Panc1 (cell line): ENCODE results near the gene COCH. TPM values are rescaled to one million over a fixed set of nuclear protein-coding genes. Genes with fewer than 3 reads are reported as not detected.
A peak's percentile ranks its signal among the peaks of the same experiment; 100 is the strongest.

Source experiments
- ATAC-seq: fragments of 200-7000 bp; cut with Tn5 transposase; 2 replicates; pipeline ENCODE4 v1.9.1; 2020; ENCODE audit warnings: mild to moderate bottlenecking, moderate library complexity
- BruUV-seq: library from RNA; stranded (reverse); fragments of 400-500 nt; replicated peaks from 2 replicates; lab custom pipeline; 2021; lab: Mats Ljungman, UMichigan
- CTCF ChIA-PET: fragments of 300-600 bp; sonication (Branson Sonifier 250); formaldehyde crosslinking; loops from one replicate; lab custom pipeline; 2022; ENCODE audit warnings: antibody characterized with exemption; lab: Charles Lee
- POLR2A ChIA-PET: fragments of 300-600 bp; sonication (Branson Sonifier 250); formaldehyde crosslinking; loops from one replicate; lab custom pipeline; 2022; ENCODE audit warnings: antibody characterized with exemption; lab: Charles Lee
- DNase-seq: peaks from one replicate; pipeline ENCODE4 v3.0.0-alpha.2; 2010; ENCODE audit warnings: low read depth, low spot score
- H3K27ac ChIP-seq: 2 replicates; pipeline ENCODE4 v1.5.1; 2011; ENCODE audit warnings: mild to moderate bottlenecking, low read length, inconsistent platforms
- H3K27me3 ChIP-seq: fragments of 200-500 bp; sonication (Bioruptor generic); 2 replicates; pipeline ENCODE4 v1.6.0; 2014; ENCODE audit warnings: low read length, inconsistent platforms; ENCODE audit not compliant: control insufficient read depth, insufficient read depth
- H3K36me3 ChIP-seq: fragments of 200-500 bp; sonication (Bioruptor generic); 2 replicates; pipeline ENCODE4 v1.5.1; 2014; ENCODE audit warnings: inconsistent platforms, mild to moderate bottlenecking, low read length, moderate library complexity; ENCODE audit not compliant: control insufficient read depth, insufficient read depth
- H3K4me1 ChIP-seq: 2 replicates; pipeline ENCODE4 v1.5.1; 2011; ENCODE audit warnings: inconsistent platforms, mild to moderate bottlenecking, low read length, moderate library complexity; ENCODE audit not compliant: control insufficient read depth, insufficient read depth
- H3K4me3 ChIP-seq, 2 experiments: 2 replicates each; pipeline ENCODE4 v1.5.1; 2011 to 2012; ENCODE audit warnings: low read depth in 2 of 2, low read length in 2 of 2, mild to moderate bottlenecking in 2 of 2, inconsistent platforms in 1 of 2, moderate library complexity in 1 of 2
- H3K9me3 ChIP-seq: fragments of 200-500 bp; sonication (Bioruptor generic); 2 replicates; pipeline ENCODE4 v1.5.1; 2014; ENCODE audit warnings: low read depth, mild to moderate bottlenecking, inconsistent platforms, low read length, moderate library complexity; ENCODE audit not compliant: control insufficient read depth, insufficient read depth
- POLR2AphosphoS5 ChIP-seq: IDR thresholded peaks from 2 replicates; pipeline ENCODE4 v1.6.1; 2012; ENCODE audit warnings: mild to moderate bottlenecking, low read depth, low read length, moderate library complexity
- SIN3A ChIP-seq: IDR thresholded peaks from 2 replicates; pipeline ENCODE4 v1.6.1; 2012; ENCODE audit warnings: low read depth, mild to moderate bottlenecking, low read length, moderate library complexity, borderline replicate concordance; ENCODE audit not compliant: insufficient read depth
- TCF7L2 ChIP-seq: IDR thresholded peaks from 2 replicates; pipeline ENCODE4 v1.6.1; 2011; ENCODE audit warnings: mild to moderate bottlenecking, low read depth, low read length, inconsistent platforms
- in situ Hi-C: cut with HindIII; loops from 2 replicates; pipeline ENCODE4 v1.10.0; 2016; ENCODE audit warnings: low sequenced_read_pairs, low pct_unique_long_range_greater_than_20kb
- intact Hi-C: fragments of 100-400 bp; cut with micrococcal nuclease; formaldehyde crosslinking; loops from one replicate; pipeline ENCODE4 v1.10.0; 2022; ENCODE audit not compliant: unreplicated experiment
- total RNA-seq: library from RNA; stranded (reverse); gene quantifications from one replicate; pipeline ENCODE4 v1.2.1, GENCODE V29; 2021; ENCODE audit not compliant: unreplicated experiment
- TF ChIP-seq, protein P1 (sequence below), 2 experiments: IDR thresholded peaks; 2 replicates each; pipeline ENCODE4 v1.6.1; 2011 to 2012; ENCODE audit warnings: low read depth in 2 of 2, control low read depth in 1 of 2, low read length in 1 of 2, mild to moderate bottlenecking in 1 of 2, moderate library complexity in 1 of 2; ENCODE audit not compliant: insufficient read depth in 1 of 2
- TF ChIP-seq, protein P2 (sequence below): fragments of 450-650 bp; IDR thresholded peaks from 2 replicates; pipeline ENCODE4 v1.5.1; 2017; ENCODE audit warnings: mild to moderate bottlenecking

Gene COCH
- total RNA-seq, 1 experiment from 2014 or later, result 1.3 TPM

DNA sequence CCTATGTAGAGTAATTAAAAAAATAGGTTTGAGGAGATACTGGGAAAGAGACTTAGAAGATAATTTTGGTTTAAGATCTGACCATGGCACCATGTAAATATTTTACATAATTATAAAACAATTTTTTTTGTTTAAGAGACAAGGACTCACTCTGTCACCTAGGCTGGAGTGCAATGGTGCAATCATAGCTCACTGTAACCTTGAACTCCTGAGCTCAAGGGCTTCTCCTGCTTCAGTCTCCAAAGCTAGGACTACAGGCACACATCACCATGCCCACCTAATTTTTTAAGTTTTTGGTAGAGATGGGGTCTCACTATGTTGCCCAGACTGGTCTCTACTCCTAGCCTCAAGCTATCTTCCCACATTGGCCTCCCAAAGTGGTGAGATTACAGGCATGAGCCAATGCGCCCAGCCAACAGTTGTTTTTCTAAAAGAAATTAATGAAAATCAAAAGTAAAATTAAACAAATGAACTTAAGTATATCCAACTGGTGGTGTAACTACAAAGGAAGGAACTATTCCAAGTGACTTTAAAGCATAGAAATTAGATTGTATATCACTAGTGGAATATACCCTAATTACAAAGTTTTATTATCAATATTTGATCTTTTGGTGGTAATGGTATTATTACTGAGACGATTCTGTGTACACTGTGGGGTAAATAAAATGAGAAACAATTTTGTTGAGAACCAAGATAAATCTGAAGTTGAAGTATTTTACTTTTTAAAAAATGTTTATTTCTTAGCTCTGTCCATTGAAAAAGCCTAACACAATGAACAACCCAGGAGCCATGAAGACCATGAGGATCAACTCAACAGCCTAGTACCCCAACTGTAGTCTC, 29.1 kb downstream of the COCH start:
- H3K4me3 ChIP-seq, result no peak overlapping the region
- no peaks in the 10 kb centered on the region for H3K4me1 ChIP-seq
- DNase-seq, result no peak
- no peak overlapping the region for H3K27ac ChIP-seq
- no peaks in the 10 kb centered on the region for H3K9me3 ChIP-seq
- ATAC-seq, result no peak
- TF ChIP-seq TCF7L2 (no peak), SIN3A (no peak), POLR2AphosphoS5 (no peak)
- TF ChIP-seq, protein P1, sequence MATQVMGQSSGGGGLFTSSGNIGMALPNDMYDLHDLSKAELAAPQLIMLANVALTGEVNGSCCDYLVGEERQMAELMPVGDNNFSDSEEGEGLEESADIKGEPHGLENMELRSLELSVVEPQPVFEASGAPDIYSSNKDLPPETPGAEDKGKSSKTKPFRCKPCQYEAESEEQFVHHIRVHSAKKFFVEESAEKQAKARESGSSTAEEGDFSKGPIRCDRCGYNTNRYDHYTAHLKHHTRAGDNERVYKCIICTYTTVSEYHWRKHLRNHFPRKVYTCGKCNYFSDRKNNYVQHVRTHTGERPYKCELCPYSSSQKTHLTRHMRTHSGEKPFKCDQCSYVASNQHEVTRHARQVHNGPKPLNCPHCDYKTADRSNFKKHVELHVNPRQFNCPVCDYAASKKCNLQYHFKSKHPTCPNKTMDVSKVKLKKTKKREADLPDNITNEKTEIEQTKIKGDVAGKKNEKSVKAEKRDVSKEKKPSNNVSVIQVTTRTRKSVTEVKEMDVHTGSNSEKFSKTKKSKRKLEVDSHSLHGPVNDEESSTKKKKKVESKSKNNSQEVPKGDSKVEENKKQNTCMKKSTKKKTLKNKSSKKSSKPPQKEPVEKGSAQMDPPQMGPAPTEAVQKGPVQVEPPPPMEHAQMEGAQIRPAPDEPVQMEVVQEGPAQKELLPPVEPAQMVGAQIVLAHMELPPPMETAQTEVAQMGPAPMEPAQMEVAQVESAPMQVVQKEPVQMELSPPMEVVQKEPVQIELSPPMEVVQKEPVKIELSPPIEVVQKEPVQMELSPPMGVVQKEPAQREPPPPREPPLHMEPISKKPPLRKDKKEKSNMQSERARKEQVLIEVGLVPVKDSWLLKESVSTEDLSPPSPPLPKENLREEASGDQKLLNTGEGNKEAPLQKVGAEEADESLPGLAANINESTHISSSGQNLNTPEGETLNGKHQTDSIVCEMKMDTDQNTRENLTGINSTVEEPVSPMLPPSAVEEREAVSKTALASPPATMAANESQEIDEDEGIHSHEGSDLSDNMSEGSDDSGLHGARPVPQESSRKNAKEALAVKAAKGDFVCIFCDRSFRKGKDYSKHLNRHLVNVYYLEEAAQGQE (IDR thresholded peaks at IDR 0.05; ENCODE audit: insufficient read depth in 1 of 2, low read depth in 2 of 2, low read length in 1 of 2), result no peak
- TF ChIP-seq, protein P2, sequence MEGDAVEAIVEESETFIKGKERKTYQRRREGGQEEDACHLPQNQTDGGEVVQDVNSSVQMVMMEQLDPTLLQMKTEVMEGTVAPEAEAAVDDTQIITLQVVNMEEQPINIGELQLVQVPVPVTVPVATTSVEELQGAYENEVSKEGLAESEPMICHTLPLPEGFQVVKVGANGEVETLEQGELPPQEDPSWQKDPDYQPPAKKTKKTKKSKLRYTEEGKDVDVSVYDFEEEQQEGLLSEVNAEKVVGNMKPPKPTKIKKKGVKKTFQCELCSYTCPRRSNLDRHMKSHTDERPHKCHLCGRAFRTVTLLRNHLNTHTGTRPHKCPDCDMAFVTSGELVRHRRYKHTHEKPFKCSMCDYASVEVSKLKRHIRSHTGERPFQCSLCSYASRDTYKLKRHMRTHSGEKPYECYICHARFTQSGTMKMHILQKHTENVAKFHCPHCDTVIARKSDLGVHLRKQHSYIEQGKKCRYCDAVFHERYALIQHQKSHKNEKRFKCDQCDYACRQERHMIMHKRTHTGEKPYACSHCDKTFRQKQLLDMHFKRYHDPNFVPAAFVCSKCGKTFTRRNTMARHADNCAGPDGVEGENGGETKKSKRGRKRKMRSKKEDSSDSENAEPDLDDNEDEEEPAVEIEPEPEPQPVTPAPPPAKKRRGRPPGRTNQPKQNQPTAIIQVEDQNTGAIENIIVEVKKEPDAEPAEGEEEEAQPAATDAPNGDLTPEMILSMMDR, result no peak
- no peaks in the 10 kb centered on the region for H3K27me3 ChIP-seq
- intact Hi-C loops (no loop called here), in situ Hi-C loops (no loop called here)
- CTCF ChIA-PET, result no interaction called here
- no TSS peak for BruUV-seq
- POLR2A ChIA-PET, result interaction anchor here (0.5 kb wide), 1 partner anchor 67 kb away, joined by 4 read pairs; no protein-coding TSS in a partner anchor
- peaks cover 24% of the 10 kb centered on the region for H3K36me3 ChIP-seq

DNA sequence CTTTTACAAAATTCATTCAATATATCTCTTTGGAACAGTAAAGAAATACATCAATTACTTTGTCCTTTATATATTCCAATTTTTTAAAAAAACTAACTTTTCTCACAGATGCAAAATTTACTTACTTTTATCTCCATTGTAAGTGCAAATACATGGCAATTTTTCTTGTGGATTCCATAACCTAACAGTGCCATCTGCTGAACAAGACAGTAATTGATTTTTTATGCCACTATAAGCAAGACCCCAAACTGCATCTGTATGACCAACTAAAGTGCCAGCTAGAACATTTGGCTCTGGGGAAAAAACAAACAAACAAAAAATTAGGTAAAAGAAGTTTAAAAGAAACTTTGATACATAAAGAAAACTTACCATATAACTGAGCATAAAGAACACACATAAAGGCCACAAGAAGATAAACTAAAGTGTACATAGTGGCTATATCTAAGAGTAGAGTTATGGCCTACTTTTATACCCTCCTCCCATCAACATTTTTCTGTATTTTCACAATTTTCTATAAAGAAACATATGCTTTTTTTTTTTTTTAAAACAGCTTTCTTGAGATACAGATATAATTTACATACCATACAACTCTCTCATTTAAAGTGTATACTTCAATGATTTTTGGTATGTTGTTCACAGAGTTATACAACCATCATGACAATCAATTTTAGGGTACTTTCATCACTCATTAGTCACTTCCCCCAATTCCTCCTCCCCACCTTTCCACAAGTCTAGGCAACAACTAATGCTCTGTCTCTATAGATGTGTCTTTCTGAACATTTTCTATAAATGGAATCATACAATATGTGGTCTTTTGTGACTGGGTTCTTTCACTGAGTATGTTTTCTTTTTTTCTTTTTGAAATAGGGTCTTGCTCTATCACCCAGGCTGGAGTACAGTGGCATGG, 32.6 kb downstream of the COCH start:
- Histone ChIP-seq H3K9me3 (no peaks in the 10 kb centered on the region), H3K27ac (no peak overlapping the region), H3K4me1 (no peaks in the 10 kb centered on the region), H3K27me3 (no peaks in the 10 kb centered on the region), H3K36me3 (peaks cover 36% of the 10 kb centered on the region), H3K4me3 (no peak overlapping the region)
- ATAC-seq (no peak), DNase-seq (peak; percentile 4)
- in situ Hi-C loops, result no loop called here
- ChIA-PET POLR2A (interaction anchor here (0.6 kb wide), 2 partner anchors 83 to 152 kb away, joined by 3 to 6 read pairs; no protein-coding TSS in a partner anchor), CTCF (no interaction called here)
- no peak for TF ChIP-seq SIN3A
- TF ChIP-seq, protein P2, result peak; percentile 19; the same call in 1 of the 2 replicates
- intact Hi-C loops, result no loop called here
- BruUV-seq, result no TSS peak
